SH-SY5Y (cell line): ENCODE results near the gene WFDC9.

ENCODE experiments used
- GATA2 ChIP-seq: IDR thresholded peaks from 2 replicates; pipeline ENCODE4 v1.6.1; 2011; ENCODE audit warnings: mild to moderate bottlenecking, low read depth, low read length
- GATA3 ChIP-seq: IDR thresholded peaks from 2 replicates; pipeline ENCODE4 v1.6.1; 2011; ENCODE audit warnings: low read depth, mild to moderate bottlenecking, low read length, moderate library complexity

GRCh38 chr20:45592574-45593189 is 38.4 kb downstream of the WFDC9 start:
- TF ChIP-seq GATA2 (no peak), GATA3 (no peak)
